Measurements from ENCODE around the gene KLF5. TPM values are rescaled to one million over a fixed set of nuclear protein-coding genes. Genes with fewer than 3 reads are reported as not detected.

Gene KLF5
- total and polyA plus RNA-seq, 2 donors = 19.6 to 30.2 TPM

GRCh38 chr13:73107970-73108369 is 49.2 kb downstream of the KLF5 start:
- Histone ChIP-seq H3K27ac (ENCODE audit: low read depth) (no peak overlapping the region), H3K4me3 (ENCODE audit: low read depth, low read length) (no peak overlapping the region), H3K4me1 (ENCODE audit: insufficient read depth) (peaks cover 2% of the 10 kb centered on the region), H3K36me3 (ENCODE audit: insufficient read depth) (no peaks in the 10 kb centered on the region)
- whole genome bisulfite sequencing = 57% methylated on average over 8 of the region's 8 CpGs
- DNase-seq (ENCODE audit: extremely low spot score) = no peak

GRCh38 chr13:73109288-73109899 is 50.6 kb downstream of the KLF5 start:
- Histone ChIP-seq H3K4me3 (ENCODE audit: low read depth, low read length) (no peak overlapping the region), H3K27ac (ENCODE audit: low read depth) (no peak overlapping the region), H3K36me3 (ENCODE audit: insufficient read depth) (no peaks in the 10 kb centered on the region), H3K4me1 (ENCODE audit: insufficient read depth) (peaks cover 2% of the 10 kb centered on the region)
- no peak for DNase-seq (ENCODE audit: extremely low spot score)
- WGBS = 92% methylated on average over 11 of the region's 11 CpGs

GRCh38 chr13:73109969-73110368 is 51.2 kb downstream of the KLF5 start:
- Histone ChIP-seq H3K36me3 (ENCODE audit: insufficient read depth) (no peaks in the 10 kb centered on the region), H3K4me1 (ENCODE audit: insufficient read depth) (peaks cover 2% of the 10 kb centered on the region), H3K4me3 (ENCODE audit: low read depth, low read length) (no peak overlapping the region), H3K27ac (ENCODE audit: low read depth) (no peak overlapping the region)
- DNase-seq (ENCODE audit: extremely low spot score) = no peak
- WGBS = 94% methylated on average over 3 of the region's 3 CpGs

GRCh38 chr13:73110814-73111213 is 52.0 kb downstream of the KLF5 start:
- H3K4me1 ChIP-seq (ENCODE audit: insufficient read depth) = peaks cover 2% of the 10 kb centered on the region
- H3K36me3 ChIP-seq (ENCODE audit: insufficient read depth) = no peaks in the 10 kb centered on the region
- no peak overlapping the region for H3K4me3 ChIP-seq (ENCODE audit: low read depth, low read length)
- DNase-seq (ENCODE audit: extremely low spot score) = no peak
- 86% methylated on average over 5 of the region's 5 CpGs for WGBS
- no peak overlapping the region for H3K27ac ChIP-seq (ENCODE audit: low read depth)

DNA sequence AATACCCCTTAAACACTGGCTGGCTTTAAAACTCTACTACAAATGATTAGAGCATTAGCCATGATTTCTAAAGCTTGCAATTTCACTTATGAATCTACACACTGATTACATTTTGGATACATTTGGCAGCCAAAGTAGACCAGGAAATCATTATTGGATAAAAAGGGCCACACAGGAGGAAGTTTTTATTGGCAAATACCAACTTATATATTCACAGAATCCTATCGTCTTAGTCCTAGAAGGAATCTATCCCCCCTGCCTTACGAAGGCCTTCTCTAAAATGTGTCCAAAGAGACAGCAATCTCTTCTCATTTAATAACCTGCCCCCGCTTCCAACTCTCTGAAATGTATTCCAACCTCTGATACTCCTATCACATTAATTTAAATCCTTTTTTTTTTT is 52.5 kb downstream of the KLF5 start:
- no peak for DNase-seq (ENCODE audit: extremely low spot score)
- Histone ChIP-seq H3K27ac (ENCODE audit: low read depth) (no peak overlapping the region), H3K4me1 (ENCODE audit: insufficient read depth) (peaks cover 2% of the 10 kb centered on the region), H3K36me3 (ENCODE audit: insufficient read depth) (no peaks in the 10 kb centered on the region), H3K4me3 (ENCODE audit: low read depth, low read length) (no peak overlapping the region)
- 61% methylated on average over 3 of the region's 3 CpGs for WGBS

DNA sequence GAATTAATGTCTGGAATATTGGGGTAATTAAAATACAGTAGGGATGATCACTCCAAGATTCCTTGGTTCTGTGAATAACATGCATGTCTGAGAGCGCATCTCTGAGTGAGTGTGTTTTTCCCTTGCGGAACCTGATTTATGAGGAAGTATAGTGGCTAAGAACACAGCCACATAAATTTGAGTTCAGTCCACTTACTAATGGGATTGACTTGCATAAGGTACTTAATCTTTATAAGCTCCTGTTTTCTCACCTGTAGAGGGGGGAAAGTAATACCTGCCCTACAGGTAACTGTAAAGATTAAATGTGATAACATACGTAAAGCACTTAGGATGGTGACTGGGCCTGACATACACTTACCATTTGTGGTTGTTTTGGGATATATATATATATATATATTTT is 60.8 kb downstream of the KLF5 start:
- Histone ChIP-seq H3K4me3 (ENCODE audit: low read depth, low read length) (no peak overlapping the region), H3K36me3 (ENCODE audit: insufficient read depth) (no peaks in the 10 kb centered on the region), H3K4me1 (ENCODE audit: insufficient read depth) (no peaks in the 10 kb centered on the region), H3K27ac (ENCODE audit: low read depth) (no peak overlapping the region)
- WGBS = 96% methylated on average over 3 of the region's 3 CpGs
- no peak for DNase-seq (ENCODE audit: extremely low spot score)

Small RNA genes lying within 50 kb of the gene (small RNA-seq; reads per million reads assigned to genes)
- not detected for gene RNU6-66P

Measured in urinary bladder (tissue), 4 donors.